Measurements from ENCODE around the gene NPHP3. TPM values are rescaled to one million over a fixed set of nuclear protein-coding genes. Genes with fewer than 3 reads are reported as not detected.

Gene NPHP3
- total RNA-seq, 1 experiment from 2014 or later: 10.8 TPM

- no peak overlapping the region for H2BK12ac ChIP-seq (ENCODE audit: insufficient read length, low read depth, low read length)
- no peaks in the 10 kb centered on the region for H3K27me3 ChIP-seq (ENCODE audit: insufficient read depth, low read length)
- no peak overlapping the region for H2AK5ac ChIP-seq (ENCODE audit: insufficient read length, low read length)
- no peak overlapping the region for H3K27ac Mint-ChIP-seq
- no peak overlapping the region for H3K14ac ChIP-seq (ENCODE audit: insufficient read depth, low read length)
- no peaks in the 10 kb centered on the region for H3K79me2 ChIP-seq (ENCODE audit: insufficient read depth, low read length)
- no peak overlapping the region for H3K4me2 ChIP-seq (ENCODE audit: insufficient read depth, insufficient read length, low read length)
- H3K4ac ChIP-seq (ENCODE audit: low read depth, low read length): no peak overlapping the region
- no peak overlapping the region for H4K8ac ChIP-seq (replicated peaks; ENCODE audit: insufficient read length, low read depth, low read length)
- H4K5ac ChIP-seq (ENCODE audit: insufficient read length, low read depth, low read length): no peak overlapping the region
- no peaks in the 10 kb centered on the region for H3K9me3 ChIP-seq (ENCODE audit: control insufficient read depth, low read depth, low read length)
- no peak overlapping the region for H3K27ac ChIP-seq (ENCODE audit: insufficient read length, low read depth, low read length)
- H2BK15ac ChIP-seq (ENCODE audit: low read depth, low read length): no peak overlapping the region
- no peak overlapping the region for H4K91ac ChIP-seq (ENCODE audit: insufficient read length, low read depth, low read length)
- no peak overlapping the region for H2AFZ ChIP-seq (ENCODE audit: low read length)
- no peaks in the 10 kb centered on the region for H3K23me2 ChIP-seq (ENCODE audit: insufficient read length, low read depth, low read length, poor library complexity, severe bottlenecking)
- H3K4me1 Mint-ChIP-seq: no peaks in the 10 kb centered on the region; a peak in 1 of 4 replicates
- no peak overlapping the region for H2BK5ac ChIP-seq (ENCODE audit: insufficient read length, low read length)
- DNase-seq: no peak
- no peak overlapping the region for H2BK20ac ChIP-seq (ENCODE audit: low read depth, low read length, poor library complexity, severe bottlenecking)
- no peak overlapping the region for H3K56ac ChIP-seq (ENCODE audit: insufficient read length, low read depth, low read length)
- no peak for TF ChIP-seq CTCF (conservative IDR thresholded peaks at IDR 0.05)
- no peaks in the 10 kb centered on the region for H3K4me1 ChIP-seq (ENCODE audit: insufficient read depth, low read length)
- no peak overlapping the region for H2BK120ac ChIP-seq (ENCODE audit: low read depth, low read length, poor library complexity, severe bottlenecking)
- H3K4me3 Mint-ChIP-seq: no peak overlapping the region
- no peak overlapping the region for H3T11ph ChIP-seq (ENCODE audit: low read length)
- H4K20me1 ChIP-seq (ENCODE audit: control insufficient read depth, insufficient read depth, insufficient read length): no peaks in the 10 kb centered on the region
- no peaks in the 10 kb centered on the region for H3K9me3 Mint-ChIP-seq
- H3K36me3 Mint-ChIP-seq (ENCODE audit: insufficient read depth in 1 of 3, low read depth in 3 of 3): peaks cover 6 to 59% (median 40%) of the 10 kb centered on the region in 3 experiments; a peak in 6 of 7 replicates
- H3K27me3 Mint-ChIP-seq (ENCODE audit: low read depth): no peaks in the 10 kb centered on the region
- H3K23ac ChIP-seq (ENCODE audit: insufficient read length, low read depth, low read length): no peak overlapping the region
- no peak overlapping the region for H3K9ac ChIP-seq (ENCODE audit: extremely low read depth, insufficient read length, low read length)
- H3K79me1 ChIP-seq (ENCODE audit: insufficient read depth, low read depth, low read length, poor library complexity, severe bottlenecking): no peaks in the 10 kb centered on the region
- no peak overlapping the region for H3K18ac ChIP-seq (ENCODE audit: insufficient read length, low read depth, low read length)
Measured at GRCh38 chr3:132675408-132675807, 46.8 kb downstream of the NPHP3 start.

Measured in H9 (cell line).